Measurements from ENCODE around the gene PRDM15.

Gene PRDM15

GRCh38 chr21:41845310-41846032 is 33.7 kb downstream of the PRDM15 start:
- no peak for DNase-seq (ENCODE audit: low spot score)
- TF ChIP-seq CTCF (IDR thresholded peaks at IDR 0.05; ENCODE audit: borderline replicate concordance, control extremely low read depth, extremely low read depth, insufficient read depth, missing control alignments), result no peak
- in situ Hi-C loops (cut with MboI; ENCODE audit: low sequenced_read_pairs, unreplicated experiment), result no loop called here

GRCh38 chr21:41843584-41843983 is 35.6 kb downstream of the PRDM15 start:
- no peak for TF ChIP-seq CTCF (IDR thresholded peaks at IDR 0.05; ENCODE audit: borderline replicate concordance, control extremely low read depth, extremely low read depth, insufficient read depth, missing control alignments)
- in situ Hi-C loops (cut with MboI; ENCODE audit: low sequenced_read_pairs, unreplicated experiment), result no loop called here
- DNase-seq (ENCODE audit: low spot score), result no peak

- in situ Hi-C loops (cut with MboI; ENCODE audit: low sequenced_read_pairs, unreplicated experiment), result no loop called here
- TF ChIP-seq CTCF (IDR thresholded peaks at IDR 0.05; ENCODE audit: borderline replicate concordance, control extremely low read depth, extremely low read depth, insufficient read depth, missing control alignments), result no peak
- no peak for DNase-seq (ENCODE audit: low spot score)
Measured at GRCh38 chr21:41840880-41841279, 38.3 kb downstream of the PRDM15 start.

DNA sequence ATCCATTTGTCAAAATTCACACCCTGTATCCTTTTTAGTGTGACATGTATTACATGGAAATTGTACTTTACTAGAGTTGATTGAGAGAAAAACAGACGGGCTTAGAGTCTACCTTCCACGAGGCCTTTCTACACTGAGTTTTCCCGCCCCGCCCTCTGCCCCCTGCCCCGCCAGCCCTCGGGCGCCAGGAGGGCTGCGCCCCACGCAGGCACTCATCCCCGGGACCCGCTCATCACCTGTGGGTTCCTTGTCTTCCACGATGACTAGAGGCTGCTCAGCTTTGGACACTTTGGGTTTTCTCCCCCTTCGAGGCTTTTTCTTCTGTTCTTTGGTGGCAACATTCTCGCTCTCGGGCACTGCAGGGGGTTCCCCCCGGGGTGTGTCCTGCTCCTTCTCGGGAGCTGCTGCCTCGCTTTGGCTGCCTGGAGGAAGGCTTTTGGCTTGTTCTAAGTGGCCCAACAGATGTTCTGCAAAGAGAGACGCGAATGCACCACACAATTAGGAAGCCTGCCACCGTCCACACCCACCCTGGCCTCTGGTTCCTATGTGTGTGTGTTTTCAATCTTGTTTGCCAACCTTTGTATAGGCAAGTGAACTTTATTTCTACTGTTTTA is 39.6 kb downstream of the PRDM15 start:
- TF ChIP-seq CTCF (IDR thresholded peaks at IDR 0.05; ENCODE audit: borderline replicate concordance, control extremely low read depth, extremely low read depth, insufficient read depth, missing control alignments), result no peak
- DNase-seq (ENCODE audit: low spot score), result no peak
- in situ Hi-C loops (cut with MboI; ENCODE audit: low sequenced_read_pairs, unreplicated experiment), result no loop called here

GRCh38 chr21:41837756-41838297 is 41.3 kb downstream of the PRDM15 start:
- no peak for DNase-seq (ENCODE audit: low spot score)
- TF ChIP-seq CTCF (IDR thresholded peaks at IDR 0.05; ENCODE audit: borderline replicate concordance, control extremely low read depth, extremely low read depth, insufficient read depth, missing control alignments), result no peak
- in situ Hi-C loops (cut with MboI; ENCODE audit: low sequenced_read_pairs, unreplicated experiment), result no loop called here

GRCh38 chr21:41836166-41837015 is 42.8 kb downstream of the PRDM15 start:
- TF ChIP-seq CTCF (IDR thresholded peaks at IDR 0.05; ENCODE audit: borderline replicate concordance, control extremely low read depth, extremely low read depth, insufficient read depth, missing control alignments), result no peak
- in situ Hi-C loops (cut with MboI; ENCODE audit: low sequenced_read_pairs, unreplicated experiment), result no loop called here

More at GRCh38 chr21:41836166-41837015, 42.8 kb downstream of the PRDM15 start:
- no peak for DNase-seq (ENCODE audit: low spot score)

All from GM13976 (cell line).